H9 (cell line): Measurements from ENCODE around the gene KRTAP4-9. TPM values are rescaled to one million over a fixed set of nuclear protein-coding genes. Genes with fewer than 3 reads are reported as not detected.

Experiments
- DNase-seq: peaks from one replicate; pipeline ENCODE4 v3.0.0-alpha.2; 2017
- H2AFZ ChIP-seq: one replicate; pipeline ENCODE4 v1.6.1; 2013; ENCODE audit warnings: mild to moderate bottlenecking, low read length, control low read depth, moderate library complexity
- H2AK5ac ChIP-seq: 2 replicates; pipeline ENCODE4 v1.6.1; 2013; ENCODE audit warnings: low read length, control low read depth, mixed read lengths; ENCODE audit not compliant: insufficient read length
- H2BK120ac ChIP-seq: one replicate; pipeline ENCODE4 v1.6.1; 2013; ENCODE audit warnings: low read depth, mild to moderate bottlenecking, low read length, control low read depth, inconsistent platforms; ENCODE audit not compliant: poor library complexity, severe bottlenecking
- H2BK12ac ChIP-seq: 2 replicates; pipeline ENCODE4 v1.6.1; 2013; ENCODE audit warnings: low read length, control low read depth, mixed read lengths, low read depth; ENCODE audit not compliant: insufficient read length
- H2BK15ac ChIP-seq: 2 replicates; pipeline ENCODE4 v1.6.1; 2013; ENCODE audit warnings: low read depth, low read length, control low read depth
- H2BK20ac ChIP-seq: one replicate; pipeline ENCODE4 v1.6.1; 2013; ENCODE audit warnings: low read depth, mild to moderate bottlenecking, low read length, control low read depth, inconsistent platforms; ENCODE audit not compliant: poor library complexity, severe bottlenecking
- H2BK5ac ChIP-seq: 2 replicates; pipeline ENCODE4 v1.6.1; 2013; ENCODE audit warnings: low read length, control low read depth, mixed read lengths; ENCODE audit not compliant: insufficient read length
- H3K14ac ChIP-seq: 2 replicates; pipeline ENCODE4 v1.6.1; 2013; ENCODE audit warnings: low read length, control low read depth; ENCODE audit not compliant: insufficient read depth
- H3K18ac ChIP-seq: 2 replicates; pipeline ENCODE4 v1.6.1; 2013; ENCODE audit warnings: low read depth, mild to moderate bottlenecking, mixed read lengths, low read length, control low read depth; ENCODE audit not compliant: insufficient read length
- H3K23ac ChIP-seq: 2 replicates; pipeline ENCODE4 v1.6.1; 2013; ENCODE audit warnings: low read length, control low read depth, mixed read lengths, low read depth; ENCODE audit not compliant: insufficient read length
- H3K23me2 ChIP-seq: 2 replicates; pipeline ENCODE4 v1.6.1; 2013; ENCODE audit warnings: low read depth, mild to moderate bottlenecking, mixed read lengths, low read length, control low read depth; ENCODE audit not compliant: insufficient read length, poor library complexity, severe bottlenecking
- H3K27ac ChIP-seq: 2 replicates; pipeline ENCODE4 v1.5.1; 2013; ENCODE audit warnings: low read length, control low read depth, mixed read lengths, low read depth; ENCODE audit not compliant: insufficient read length
- H3K27me3 ChIP-seq: 2 replicates; pipeline ENCODE4 v1.6.1; 2013; ENCODE audit warnings: low read length, control low read depth, inconsistent platforms; ENCODE audit not compliant: insufficient read depth
- H3K4ac ChIP-seq: 2 replicates; pipeline ENCODE4 v1.6.1; 2013; ENCODE audit warnings: low read depth, mild to moderate bottlenecking, control low read depth, inconsistent platforms, low read length, moderate library complexity
- H3K4me1 ChIP-seq: 2 replicates; pipeline ENCODE4 v1.6.1; 2013; ENCODE audit warnings: low read length, control low read depth, inconsistent platforms; ENCODE audit not compliant: insufficient read depth
- H3K4me2 ChIP-seq: 2 replicates; pipeline ENCODE4 v1.6.1; 2013; ENCODE audit warnings: low read length, control low read depth, mixed read lengths; ENCODE audit not compliant: insufficient read length, insufficient read depth
- H3K56ac ChIP-seq: 2 replicates; pipeline ENCODE4 v1.6.1; 2013; ENCODE audit warnings: low read depth, mild to moderate bottlenecking, mixed read lengths, low read length, control low read depth; ENCODE audit not compliant: insufficient read length
- H3K79me1 ChIP-seq: 2 replicates; pipeline ENCODE4 v1.6.1; 2013; ENCODE audit warnings: low read depth, mild to moderate bottlenecking, moderate library complexity, low read length, control low read depth, inconsistent platforms; ENCODE audit not compliant: insufficient read depth, poor library complexity, severe bottlenecking
- H3K79me2 ChIP-seq: 2 replicates; pipeline ENCODE4 v1.6.1; 2013; ENCODE audit warnings: low read length, control low read depth, inconsistent platforms; ENCODE audit not compliant: insufficient read depth
- H3K9ac ChIP-seq: 2 replicates; pipeline ENCODE4 v1.6.1; 2013; ENCODE audit warnings: low read length, control low read depth, mixed read lengths; ENCODE audit not compliant: insufficient read length; ENCODE audit errors: extremely low read depth
- H3K9me3 ChIP-seq: one replicate; pipeline ENCODE4 v1.6.1; 2013; ENCODE audit warnings: low read depth, low read length, inconsistent platforms; ENCODE audit not compliant: control insufficient read depth
- H3T11ph ChIP-seq: one replicate; pipeline ENCODE4 v1.6.1; 2013; ENCODE audit warnings: mild to moderate bottlenecking, low read length, control low read depth, inconsistent platforms
- H4K20me1 ChIP-seq: one replicate; pipeline ENCODE4 v1.6.1; 2013; ENCODE audit not compliant: control insufficient read depth, insufficient read length, insufficient read depth
- H4K5ac ChIP-seq: 2 replicates; pipeline ENCODE4 v1.6.1; 2013; ENCODE audit warnings: low read depth, mild to moderate bottlenecking, mixed read lengths, low read length, control low read depth; ENCODE audit not compliant: insufficient read length
- H4K8ac ChIP-seq: replicated peaks from 2 replicates; pipeline ENCODE4 v1.6.1; 2013; ENCODE audit warnings: low read length, control low read depth, mixed read lengths, low read depth; ENCODE audit not compliant: insufficient read length
- H4K91ac ChIP-seq: 2 replicates; pipeline ENCODE4 v1.6.1; 2013; ENCODE audit warnings: low read depth, mild to moderate bottlenecking, moderate library complexity, mixed read lengths, low read length, control low read depth; ENCODE audit not compliant: insufficient read length
- H3K27ac Mint-ChIP-seq, 3 experiments: 2 replicates in 2 of 3; 3 replicates in 1 of 3; pipeline ENCODE4 v1.8.0; 2020 to 2021; ENCODE audit warnings: mixed read lengths in 3 of 3, mild to moderate bottlenecking in 1 of 3, moderate library complexity in 1 of 3
- H3K27me3 Mint-ChIP-seq: 2 replicates; pipeline ENCODE4 v1.8.0; 2021; ENCODE audit warnings: low read depth, mild to moderate bottlenecking, moderate library complexity, mixed read lengths
- H3K36me3 Mint-ChIP-seq, 3 experiments: 2 replicates in 2 of 3; 3 replicates in 1 of 3; pipeline ENCODE4 v1.8.0; 2020 to 2021; ENCODE audit warnings: low read depth in 3 of 3, mixed read lengths in 3 of 3; ENCODE audit not compliant: insufficient read depth in 1 of 3
- H3K4me1 Mint-ChIP-seq, 2 experiments: 2 replicates each; pipeline ENCODE4 v1.8.0; 2020; ENCODE audit warnings: mixed read lengths in 2 of 2
- H3K4me3 Mint-ChIP-seq, 2 experiments: 2 replicates in 1 of 2; 3 replicates in 1 of 2; pipeline ENCODE4 v1.8.0; 2020 to 2021; ENCODE audit warnings: mild to moderate bottlenecking in 2 of 2, mixed read lengths in 2 of 2, moderate library complexity in 1 of 2
- H3K9me3 Mint-ChIP-seq, 2 experiments: 2 replicates in 1 of 2; 3 replicates in 1 of 2; pipeline ENCODE4 v1.8.0; 2020; ENCODE audit warnings: mild to moderate bottlenecking in 2 of 2, mixed read lengths in 2 of 2, moderate library complexity in 1 of 2
- WGBS: extraction: QIAGEN DNeasy Blood & Tissue Kit; methylation state at CpG from one replicate; pipeline ENCODE4 v1.1.7; 2013; ENCODE audit warnings: missing lambda C conversion rate, low lambda C conversion rate, mixed read lengths; ENCODE audit not compliant: insufficient read length; ENCODE audit errors: extremely low coverage; 5-methylcytosine and 5-hydroxymethylcytosine counted together
- total RNA-seq: library from RNA; stranded (reverse); gene quantifications from 2 replicates; pipeline ENCODE4 v1.2.1, GENCODE V29; 2021
- TF ChIP-seq, protein P1 (sequence below): fragments of 200-600 bp; sonication (generic); conservative IDR thresholded peaks from 3 replicates; pipeline ENCODE4 v1.8.0; 2021; ENCODE audit warnings: antibody characterized with exemption, mild to moderate bottlenecking

The KRTAP4-9 gene
- total RNA-seq, 1 experiment from 2014 or later = not detected

GRCh38 chr17:41145261-41145660, 40.1 kb downstream of the KRTAP4-9 start:
- no peaks in the 10 kb centered on the region for H3K79me1 ChIP-seq
- no peak overlapping the region for H2AK5ac ChIP-seq
- H3T11ph ChIP-seq = no peak overlapping the region
- H3K27ac ChIP-seq = no peak overlapping the region
- H4K5ac ChIP-seq = no peak overlapping the region
- no peak overlapping the region for H3K4ac ChIP-seq
- peaks cover 22 to 28% of the 10 kb centered on the region in 2 experiments for H3K9me3 Mint-ChIP-seq
- H2BK20ac ChIP-seq = no peak overlapping the region
- no peaks in the 10 kb centered on the region for H3K27me3 ChIP-seq
- no peak overlapping the region for H2BK15ac ChIP-seq
- no CpG with 5 or more reads among the region's 2 CpGs for WGBS
- H2BK12ac ChIP-seq = no peak overlapping the region
- no peak overlapping the region for H3K4me2 ChIP-seq
- no peak overlapping the region for H3K4me3 Mint-ChIP-seq
- H4K91ac ChIP-seq = no peak overlapping the region
- no peak for DNase-seq
- peaks cover 11 to 34% (median 19%) of the 10 kb centered on the region in 3 experiments for H3K36me3 Mint-ChIP-seq
- no peak overlapping the region for H2BK120ac ChIP-seq
- no peaks in the 10 kb centered on the region for H3K79me2 ChIP-seq
- H3K23me2 ChIP-seq = no peaks in the 10 kb centered on the region
- no peaks in the 10 kb centered on the region for H3K4me1 ChIP-seq
- H3K56ac ChIP-seq = no peak overlapping the region
- no peak overlapping the region for H3K18ac ChIP-seq
- H3K9ac ChIP-seq = no peak overlapping the region
- no peak overlapping the region for H3K23ac ChIP-seq
- TF ChIP-seq, protein P1, sequence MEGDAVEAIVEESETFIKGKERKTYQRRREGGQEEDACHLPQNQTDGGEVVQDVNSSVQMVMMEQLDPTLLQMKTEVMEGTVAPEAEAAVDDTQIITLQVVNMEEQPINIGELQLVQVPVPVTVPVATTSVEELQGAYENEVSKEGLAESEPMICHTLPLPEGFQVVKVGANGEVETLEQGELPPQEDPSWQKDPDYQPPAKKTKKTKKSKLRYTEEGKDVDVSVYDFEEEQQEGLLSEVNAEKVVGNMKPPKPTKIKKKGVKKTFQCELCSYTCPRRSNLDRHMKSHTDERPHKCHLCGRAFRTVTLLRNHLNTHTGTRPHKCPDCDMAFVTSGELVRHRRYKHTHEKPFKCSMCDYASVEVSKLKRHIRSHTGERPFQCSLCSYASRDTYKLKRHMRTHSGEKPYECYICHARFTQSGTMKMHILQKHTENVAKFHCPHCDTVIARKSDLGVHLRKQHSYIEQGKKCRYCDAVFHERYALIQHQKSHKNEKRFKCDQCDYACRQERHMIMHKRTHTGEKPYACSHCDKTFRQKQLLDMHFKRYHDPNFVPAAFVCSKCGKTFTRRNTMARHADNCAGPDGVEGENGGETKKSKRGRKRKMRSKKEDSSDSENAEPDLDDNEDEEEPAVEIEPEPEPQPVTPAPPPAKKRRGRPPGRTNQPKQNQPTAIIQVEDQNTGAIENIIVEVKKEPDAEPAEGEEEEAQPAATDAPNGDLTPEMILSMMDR = no peak
- no peak overlapping the region for H2BK5ac ChIP-seq
- H3K27ac Mint-ChIP-seq = no peak overlapping the region
- H3K14ac ChIP-seq = no peak overlapping the region
- peaks cover 2 to 13% of the 10 kb centered on the region in 2 experiments for H3K4me1 Mint-ChIP-seq
- no peaks in the 10 kb centered on the region for H3K27me3 Mint-ChIP-seq
- H2AFZ ChIP-seq = no peak overlapping the region
- peaks cover 5% of the 10 kb centered on the region for H3K9me3 ChIP-seq
- no peak overlapping the region for H4K8ac ChIP-seq
- no peaks in the 10 kb centered on the region for H4K20me1 ChIP-seq
